Measurements from ENCODE around the gene BCL2A1.
"Not testable (repeated sequence)": the region's sequence is repeated elsewhere in the genome, so short reads cannot be mapped to it uniquely, and the experiment has no call there.

BCL2A1 gene

DNA sequence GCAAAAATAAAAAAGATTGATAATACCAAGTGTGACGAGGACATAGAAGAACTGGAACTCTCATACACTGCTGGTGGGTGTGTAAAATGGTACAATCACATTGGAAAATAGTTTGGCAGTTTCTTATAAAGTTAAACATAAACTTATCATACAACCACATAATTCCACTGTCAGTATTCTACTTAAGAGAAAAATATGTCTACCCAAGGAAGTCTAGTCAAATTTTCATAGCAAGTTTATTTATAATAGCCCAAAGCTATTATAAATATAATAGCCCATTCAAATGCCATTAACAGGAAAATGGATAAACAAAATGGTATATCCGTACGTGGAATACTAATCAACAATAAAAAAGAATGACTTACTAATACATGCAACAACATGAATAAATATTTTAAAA is 40.6 kb upstream of the BCL2A1 start:
- TF ChIP-seq, protein P1, sequence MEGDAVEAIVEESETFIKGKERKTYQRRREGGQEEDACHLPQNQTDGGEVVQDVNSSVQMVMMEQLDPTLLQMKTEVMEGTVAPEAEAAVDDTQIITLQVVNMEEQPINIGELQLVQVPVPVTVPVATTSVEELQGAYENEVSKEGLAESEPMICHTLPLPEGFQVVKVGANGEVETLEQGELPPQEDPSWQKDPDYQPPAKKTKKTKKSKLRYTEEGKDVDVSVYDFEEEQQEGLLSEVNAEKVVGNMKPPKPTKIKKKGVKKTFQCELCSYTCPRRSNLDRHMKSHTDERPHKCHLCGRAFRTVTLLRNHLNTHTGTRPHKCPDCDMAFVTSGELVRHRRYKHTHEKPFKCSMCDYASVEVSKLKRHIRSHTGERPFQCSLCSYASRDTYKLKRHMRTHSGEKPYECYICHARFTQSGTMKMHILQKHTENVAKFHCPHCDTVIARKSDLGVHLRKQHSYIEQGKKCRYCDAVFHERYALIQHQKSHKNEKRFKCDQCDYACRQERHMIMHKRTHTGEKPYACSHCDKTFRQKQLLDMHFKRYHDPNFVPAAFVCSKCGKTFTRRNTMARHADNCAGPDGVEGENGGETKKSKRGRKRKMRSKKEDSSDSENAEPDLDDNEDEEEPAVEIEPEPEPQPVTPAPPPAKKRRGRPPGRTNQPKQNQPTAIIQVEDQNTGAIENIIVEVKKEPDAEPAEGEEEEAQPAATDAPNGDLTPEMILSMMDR (IDR thresholded peaks at IDR 0.05; ENCODE audit: low read depth, low read length) = no peak
- H3K4me3 ChIP-seq (ENCODE audit: low read depth, low read length) = no peak overlapping the region

DNA sequence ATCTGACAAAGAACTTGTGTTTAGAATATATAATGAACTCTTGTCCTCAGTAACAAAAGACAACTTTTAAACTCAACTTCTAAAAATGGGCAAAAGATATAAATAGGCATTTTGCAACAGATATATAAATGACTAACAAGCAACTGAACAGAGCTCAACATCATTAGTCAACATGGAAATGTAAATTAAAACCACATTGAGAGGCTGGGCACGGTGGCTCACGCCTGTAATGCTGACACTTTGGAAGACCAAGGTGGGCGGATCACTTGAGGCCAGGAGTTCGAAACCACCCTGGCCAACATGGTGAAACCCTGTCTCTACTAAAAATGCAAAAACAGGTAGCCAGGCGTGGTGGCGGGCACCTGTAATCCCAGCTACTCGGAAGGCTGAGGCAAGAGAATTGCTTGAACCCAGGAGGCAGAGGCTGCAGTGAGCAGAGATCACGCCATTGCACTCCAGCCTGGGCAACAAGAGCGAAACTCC is 40.1 kb upstream of the BCL2A1 start:
- H3K4me3 ChIP-seq (ENCODE audit: low read depth, low read length) = not testable (repeated sequence)

DNA sequence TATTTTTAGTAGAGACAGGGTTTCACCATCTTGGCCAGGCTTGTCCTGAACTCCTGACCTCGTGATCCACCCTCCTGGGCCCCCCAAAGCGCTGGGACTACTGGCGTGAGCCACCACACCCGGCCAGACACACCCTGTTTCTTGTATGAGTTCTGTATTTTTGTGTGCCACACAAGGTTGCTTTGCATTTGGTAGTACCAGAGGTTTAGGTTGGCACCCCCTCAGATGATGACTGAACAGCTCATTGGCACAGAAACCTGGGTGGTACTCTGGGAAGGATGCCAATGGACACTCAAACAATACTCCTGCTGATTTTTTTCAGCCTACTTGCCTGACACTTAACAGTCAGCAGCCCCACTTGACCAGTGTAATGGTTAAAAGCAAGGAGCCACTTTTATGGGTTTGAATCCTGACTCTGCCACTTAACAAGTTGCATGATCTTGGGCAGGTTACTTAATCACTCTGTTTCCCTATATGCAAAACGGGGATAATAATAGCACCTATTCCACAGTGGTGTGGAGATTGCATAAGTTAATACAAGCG is 39.2 kb upstream of the BCL2A1 start:
- TF ChIP-seq, protein P1 (IDR thresholded peaks at IDR 0.05; ENCODE audit: low read depth, low read length) = no peak
- no peak overlapping the region for H3K4me3 ChIP-seq (ENCODE audit: low read depth, low read length)

DNA sequence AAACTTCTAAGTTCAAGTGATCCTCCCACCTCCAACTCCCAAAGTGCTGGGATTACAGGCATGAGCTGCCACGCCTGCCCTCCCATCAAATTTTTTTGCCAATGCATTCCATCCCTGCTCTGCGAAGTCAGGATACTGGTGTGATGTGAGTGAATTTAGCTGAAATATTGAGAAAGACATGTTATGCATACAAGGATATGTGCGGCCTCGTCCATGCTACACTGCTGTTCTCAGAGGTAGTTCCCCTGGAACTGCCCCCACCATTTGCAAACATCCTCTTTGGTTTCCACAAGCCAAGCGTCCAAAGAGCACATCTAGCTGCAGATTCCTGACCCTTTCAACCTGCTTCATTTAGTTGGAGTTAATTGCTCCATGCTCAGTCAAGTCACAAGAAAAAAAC is 36.5 kb upstream of the BCL2A1 start:
- TF ChIP-seq, protein P1 (IDR thresholded peaks at IDR 0.05; ENCODE audit: low read depth, low read length) = no peak
- H3K4me3 ChIP-seq (ENCODE audit: low read depth, low read length) = no peak overlapping the region

DNA sequence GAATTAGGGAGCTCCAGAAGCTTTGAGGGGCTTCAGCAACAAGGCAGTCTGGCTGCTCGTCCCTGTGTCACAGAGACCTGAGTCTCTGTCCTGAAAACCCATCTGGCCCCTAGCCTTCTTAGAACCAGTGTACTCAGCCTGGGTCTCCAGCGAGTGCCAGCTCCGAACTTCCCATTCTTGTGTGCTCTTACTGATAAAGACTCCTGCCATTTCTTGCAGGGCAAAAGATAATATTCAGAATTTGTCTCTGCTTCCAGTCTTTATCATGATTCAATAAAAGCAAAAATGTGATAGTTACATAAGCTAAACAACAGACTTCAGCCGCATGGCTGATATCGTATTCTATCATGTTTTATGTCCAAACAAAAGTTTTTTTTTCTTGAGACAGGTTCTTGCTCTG is 36.0 kb upstream of the BCL2A1 start:
- TF ChIP-seq, protein P1 (IDR thresholded peaks at IDR 0.05; ENCODE audit: low read depth, low read length) = no peak

DNA sequence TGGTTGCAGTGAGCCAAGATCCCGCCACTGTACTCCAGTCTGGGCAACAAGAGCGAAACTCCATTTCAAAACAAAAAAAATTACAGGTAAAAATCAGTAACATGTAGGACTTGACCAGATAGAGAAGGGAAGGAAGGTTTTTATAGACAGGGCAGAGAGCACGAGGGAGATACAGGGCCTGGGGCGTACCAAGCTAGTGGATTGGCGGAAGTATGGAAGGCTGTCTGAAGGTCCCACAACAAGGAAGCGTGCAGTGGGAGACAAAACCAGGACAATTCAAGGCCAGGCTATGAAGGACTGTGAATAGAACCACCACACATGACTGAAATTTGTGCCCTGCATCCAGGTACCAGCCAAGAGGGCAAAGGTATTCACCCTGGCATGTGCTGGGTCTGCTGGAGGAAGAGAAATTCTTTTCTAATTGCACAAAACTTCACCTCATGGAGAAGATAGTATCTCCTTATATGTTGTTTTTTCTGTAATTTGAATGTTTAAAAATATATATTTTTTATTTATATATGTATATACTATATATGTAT is 33.0 kb upstream of the BCL2A1 start:
- TF ChIP-seq, protein P1 (IDR thresholded peaks at IDR 0.05; ENCODE audit: low read depth, low read length) = no peak
- no peak overlapping the region for H3K4me3 ChIP-seq (ENCODE audit: low read depth, low read length)

More for the DNA sequence above, 36.0 kb upstream of the BCL2A1 start:
- no peak overlapping the region for H3K4me3 ChIP-seq (ENCODE audit: low read depth, low read length)

DNA sequence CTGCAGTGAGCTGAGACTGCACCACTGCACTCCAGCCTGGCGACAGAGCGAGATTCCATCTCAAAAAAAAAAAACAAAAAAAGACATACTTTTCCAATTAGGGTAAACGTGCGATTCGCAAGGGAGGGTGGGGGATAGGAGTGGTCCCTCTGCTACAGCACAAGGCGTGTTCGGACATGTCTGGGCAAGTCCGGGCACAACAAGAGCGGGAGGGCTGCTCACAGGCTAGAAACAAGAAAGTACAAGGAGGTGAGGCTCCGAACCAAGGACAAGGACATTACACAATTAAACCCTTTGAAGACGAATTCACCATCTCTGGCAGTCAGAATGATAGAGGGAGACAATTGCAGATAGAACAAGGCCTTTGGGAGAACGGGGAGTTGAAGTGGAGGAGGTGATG is 32.2 kb upstream of the BCL2A1 start:
- TF ChIP-seq, protein P1 (IDR thresholded peaks at IDR 0.05; ENCODE audit: low read depth, low read length) = no peak
- no peak overlapping the region for H3K4me3 ChIP-seq (ENCODE audit: low read depth, low read length)

DNA sequence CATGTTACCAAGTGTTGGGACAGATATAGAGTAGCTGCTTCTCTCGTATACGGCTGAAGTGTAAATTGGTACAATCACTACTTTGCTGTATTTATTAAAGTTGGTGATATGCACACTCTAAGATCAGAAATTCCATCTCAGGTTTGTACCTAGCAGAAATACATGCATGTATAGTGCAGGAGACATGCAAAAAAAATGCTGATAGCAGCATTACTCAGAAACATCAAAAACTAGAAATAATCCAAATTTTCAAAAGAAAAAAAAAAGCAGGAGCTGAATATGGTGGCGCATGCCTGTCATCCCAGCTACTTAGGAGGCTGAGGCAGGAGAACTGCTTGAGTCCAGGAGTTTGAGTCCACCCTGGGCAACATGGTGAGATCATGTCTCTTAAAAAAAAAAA is 31.3 kb upstream of the BCL2A1 start:
- TF ChIP-seq, protein P1 (IDR thresholded peaks at IDR 0.05; ENCODE audit: low read depth, low read length) = no peak
- no peak overlapping the region for H3K4me3 ChIP-seq (ENCODE audit: low read depth, low read length)
